GM12872 (cell line): Measurements from ENCODE around the gene NLRC3.

Source experiments
- CTCF ChIP-seq: IDR thresholded peaks from 3 replicates; pipeline ENCODE4 v1.5.1; 2011; ENCODE audit warnings: low read depth, mild to moderate bottlenecking, low read length, moderate library complexity; ENCODE audit not compliant: insufficient read depth

The NLRC3 gene

GRCh38 chr16:3611146-3611975 lies 34.2 kb upstream of the NLRC3 start, which contains the start of gene SLX4:
TSS of gene SLX4 (minus strand) at chr16:3611606. CDS start at chr16:3608964, 2,642 bp downstream.
- TF ChIP-seq CTCF, result no peak

GRCh38 chr16:3610698-3611145 lies 33.5 kb upstream of the NLRC3 start:
- no peak for TF ChIP-seq CTCF

- TF ChIP-seq CTCF, result no peak
These were observed 32.9 kb upstream of the NLRC3 start for GRCh38 chr16:3609895-3610697.

DNA sequence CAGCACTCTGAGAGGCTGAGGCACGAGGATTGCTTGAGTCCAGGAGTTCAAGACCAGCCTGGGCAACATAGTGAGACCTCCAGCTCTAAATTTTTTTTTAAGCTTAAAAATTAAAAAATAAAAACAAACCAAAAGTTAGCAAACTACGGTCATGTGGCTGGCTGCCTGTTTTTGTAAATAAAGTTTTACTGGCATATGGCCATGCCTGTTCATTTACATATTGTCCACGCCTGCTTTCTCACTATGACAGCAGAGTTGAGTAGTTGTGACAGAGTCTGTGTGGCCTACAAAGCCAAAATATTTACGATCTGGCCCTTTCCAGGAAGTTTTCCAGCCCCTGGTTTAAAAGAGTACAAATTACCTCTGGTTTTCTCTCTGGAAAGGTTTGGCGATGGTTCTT lies 30.9 kb upstream of the NLRC3 start:
- no peak for TF ChIP-seq CTCF

GRCh38 chr16:3607634-3608033 lies 30.4 kb upstream of the NLRC3 start:
- TF ChIP-seq CTCF, result no peak

DNA sequence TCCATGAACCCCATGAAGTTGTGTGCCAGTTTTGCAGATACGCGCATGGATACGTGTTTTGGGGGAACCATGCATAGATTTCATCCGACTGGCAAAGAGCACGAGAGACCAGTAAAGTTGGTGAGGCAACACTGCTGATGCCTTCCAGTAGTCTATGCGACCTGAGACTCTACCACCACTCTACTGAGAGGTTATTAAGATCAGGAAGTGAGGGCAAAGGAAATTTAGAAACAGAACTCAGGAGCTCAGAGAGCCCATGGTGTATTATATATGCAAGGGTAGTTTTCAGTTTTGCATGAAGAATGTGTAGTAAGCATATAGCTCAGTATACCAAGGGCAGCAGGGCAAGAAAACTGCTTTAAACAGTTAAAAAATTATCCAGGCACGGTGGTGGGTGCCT lies 30.0 kb upstream of the NLRC3 start:
- no peak for TF ChIP-seq CTCF

DNA sequence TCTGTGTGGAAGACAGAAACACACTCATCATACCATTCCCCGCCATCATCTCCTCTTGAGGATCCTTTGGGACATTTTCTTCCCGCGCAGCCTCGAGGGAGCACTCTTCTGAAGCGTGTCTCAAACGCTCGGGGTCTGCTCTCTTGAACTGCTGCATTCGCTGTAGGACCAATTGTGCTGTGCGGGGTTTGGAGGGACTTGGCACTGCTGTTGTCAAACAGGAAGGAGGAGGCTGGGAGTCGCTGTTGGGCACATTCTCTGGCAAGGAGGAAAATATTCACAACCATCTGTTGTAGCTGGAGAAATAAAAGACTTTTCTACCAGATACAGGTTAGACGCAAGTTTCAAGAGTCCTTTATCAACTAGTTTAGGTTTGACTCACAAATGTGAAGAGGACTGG lies 29.2 kb upstream of the NLRC3 start:
- no peak for TF ChIP-seq CTCF
